GM18502 (cell line): ENCODE results near the gene LDHA.
A peak's percentile ranks its signal among the peaks of the same experiment; 100 is the strongest.

Experiments
- ATAC-seq: cut with Tn5 transposase; IDR thresholded peaks from one replicate; pipeline ENCODE4 v1.9.1; 2021; ENCODE audit warnings: mild to moderate bottlenecking; ENCODE audit not compliant: unreplicated experiment, poor library complexity

LDHA gene

DNA sequence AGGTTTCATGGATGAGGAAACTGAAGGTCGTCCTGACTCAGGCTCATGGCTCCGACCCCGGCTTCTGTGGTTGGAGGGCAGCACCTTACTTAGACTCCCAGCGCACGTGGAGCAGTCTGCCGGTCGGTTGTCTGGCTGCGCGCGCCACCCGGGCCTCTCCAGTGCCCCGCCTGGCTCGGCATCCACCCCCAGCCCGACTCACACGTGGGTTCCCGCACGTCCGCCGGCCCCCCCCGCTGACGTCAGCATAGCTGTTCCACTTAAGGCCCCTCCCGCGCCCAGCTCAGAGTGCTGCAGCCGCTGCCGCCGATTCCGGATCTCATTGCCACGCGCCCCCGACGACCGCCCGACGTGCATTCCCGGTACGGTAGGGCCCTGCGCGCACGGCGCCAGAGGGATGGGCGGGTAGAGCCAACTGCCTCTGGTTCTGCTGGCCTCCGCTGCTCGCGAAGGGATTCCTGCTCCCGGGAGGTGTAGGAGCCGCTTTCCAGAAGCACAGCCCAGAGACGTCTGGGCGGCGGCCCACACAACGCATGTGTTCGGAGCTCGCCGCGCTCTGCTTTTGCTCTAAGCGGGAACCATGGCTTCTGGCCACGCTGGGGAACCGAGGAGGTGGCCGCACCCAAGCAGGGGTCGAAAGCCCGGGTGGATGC, at the start of gene LDHA:
TSS of gene LDHA (plus strand) at position 289 of the 653 bp plus-strand sequence. CDS start 2,280 bp downstream, outside the sequence.
- ATAC-seq: peak; percentile 71

DNA sequence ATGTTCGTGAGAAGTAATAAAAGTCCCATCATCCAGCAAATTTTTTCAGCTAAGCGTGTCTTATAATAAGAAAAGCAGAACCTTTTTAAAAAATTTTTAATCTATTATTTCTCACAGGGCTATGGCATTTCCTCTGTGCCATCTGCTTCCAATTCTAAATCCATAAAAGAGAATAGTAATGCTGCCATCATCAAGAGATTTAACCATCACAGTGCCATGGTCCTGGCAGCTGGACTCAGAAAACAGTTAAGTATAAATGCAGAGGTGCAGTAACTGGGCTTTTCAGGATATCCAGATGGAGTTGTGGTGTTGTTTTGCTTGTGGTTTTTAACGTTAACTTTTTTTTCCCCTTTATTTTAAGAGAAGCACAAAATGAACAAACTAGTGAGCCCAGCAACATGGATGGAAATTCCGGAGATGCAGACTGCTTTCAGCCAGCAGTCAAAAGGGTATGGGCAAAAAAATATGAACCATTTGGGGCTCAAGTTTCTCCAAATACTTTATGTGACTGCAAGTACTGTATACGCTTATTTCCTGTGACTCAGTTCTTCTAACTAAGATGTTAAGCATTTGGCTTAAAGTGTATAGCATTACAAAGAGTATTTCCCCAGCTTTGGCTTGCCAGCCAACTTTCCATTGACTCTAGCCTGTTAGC, 46.8 kb upstream of the LDHA start:
- ATAC-seq: no peak

DNA sequence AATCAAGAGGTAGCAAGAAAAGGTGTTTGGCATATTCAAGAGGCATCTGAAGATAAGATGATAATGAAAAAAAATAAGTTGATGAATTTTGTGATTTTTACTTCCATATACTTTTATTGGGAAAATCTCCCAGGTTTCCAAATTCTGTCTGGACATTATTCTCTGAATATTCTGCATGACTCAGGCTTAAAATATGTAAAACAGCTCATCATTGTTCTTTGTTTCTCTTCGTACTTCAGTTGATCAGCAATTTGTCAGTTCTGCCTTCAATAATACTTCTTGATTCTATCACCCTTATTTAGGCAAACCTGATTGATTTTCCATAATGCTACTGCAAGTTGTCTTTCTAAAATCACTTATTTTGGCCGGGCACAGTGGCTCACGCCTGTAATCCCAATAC, 41.8 kb upstream of the LDHA start:
- no peak for ATAC-seq

DNA sequence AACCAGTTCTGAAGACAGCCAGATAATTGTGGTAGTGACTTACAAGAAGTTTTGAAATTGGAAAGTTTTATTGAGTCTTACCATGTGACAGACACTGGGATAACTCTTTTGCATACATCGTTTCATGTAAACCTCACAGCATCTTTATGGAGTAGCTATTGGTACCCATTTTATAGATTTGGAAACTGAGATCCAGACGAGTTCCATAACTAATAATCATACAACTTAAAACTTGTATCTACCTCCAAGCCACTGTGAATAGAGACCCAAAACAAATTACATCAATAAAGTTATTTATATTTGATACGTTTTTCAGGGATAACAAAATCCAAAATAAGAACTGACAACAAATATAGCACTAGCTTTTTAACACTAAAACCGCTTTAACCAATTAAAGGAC, 35.7 kb upstream of the LDHA start:
- ATAC-seq: no peak

DNA sequence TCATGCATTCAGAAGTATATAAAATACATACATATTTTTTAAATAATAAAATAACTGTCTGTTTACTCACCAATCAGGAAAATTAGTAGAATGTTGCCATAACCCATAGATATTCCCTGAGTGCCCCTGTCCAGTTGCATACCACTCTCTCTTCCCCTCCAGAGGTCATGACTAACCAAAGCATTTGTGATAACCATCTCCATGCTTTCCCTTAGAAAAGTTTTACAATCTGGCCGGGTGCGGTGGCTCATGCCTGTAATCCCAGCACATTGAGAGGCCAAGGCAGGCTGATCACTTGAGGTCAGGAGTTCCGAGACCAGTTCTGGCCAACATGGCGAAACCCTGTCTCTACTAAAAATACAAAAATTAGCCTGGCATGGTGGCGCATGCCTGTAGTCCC, 33.2 kb upstream of the LDHA start:
- no peak for ATAC-seq

DNA sequence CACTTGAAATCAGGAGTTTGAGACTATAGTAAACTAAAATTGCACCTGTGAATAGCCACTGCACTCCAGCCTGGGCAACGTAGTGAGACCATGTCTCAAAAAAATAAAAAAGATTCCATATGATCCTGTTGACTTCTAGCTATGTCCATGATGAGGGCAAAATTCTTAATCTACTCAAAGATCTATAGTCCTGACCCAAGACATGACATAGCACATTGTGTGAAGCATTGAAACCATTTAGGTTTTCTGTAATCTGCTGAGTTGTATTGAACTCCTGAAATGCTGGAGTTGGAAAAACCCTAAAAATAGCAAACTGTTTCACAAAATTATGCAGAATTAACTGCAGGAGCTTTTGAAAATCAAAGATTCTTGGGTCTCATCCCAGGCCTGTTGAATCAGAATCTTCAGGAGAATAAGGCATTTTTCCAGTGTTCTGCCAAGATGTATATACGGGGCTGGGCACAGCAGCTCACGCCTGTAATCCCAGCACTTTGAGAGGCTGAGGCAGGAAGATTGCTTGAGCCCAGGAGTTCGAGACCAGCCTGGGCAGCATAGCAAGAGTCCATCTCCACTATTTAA, 29.8 kb upstream of the LDHA start:
- no peak for ATAC-seq

DNA sequence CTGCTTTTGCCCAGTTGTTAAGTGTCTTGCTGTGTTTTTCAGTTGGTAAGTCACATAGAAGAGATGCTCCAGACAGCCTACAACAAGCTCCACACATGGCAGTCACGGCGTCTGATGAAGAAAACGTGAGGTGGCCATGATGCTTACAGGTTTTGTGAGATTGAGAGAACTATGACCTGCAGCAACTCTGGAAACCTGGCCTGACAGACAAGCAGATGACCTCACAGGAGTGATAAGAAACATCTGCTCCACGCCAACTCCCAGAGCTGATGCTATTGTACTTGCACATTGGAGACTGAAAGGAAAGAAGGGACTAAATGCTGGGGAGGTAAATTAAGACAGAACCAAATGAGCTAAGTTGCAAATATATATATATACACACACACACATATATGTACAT, 28.6 kb upstream of the LDHA start:
- no peak for ATAC-seq

DNA sequence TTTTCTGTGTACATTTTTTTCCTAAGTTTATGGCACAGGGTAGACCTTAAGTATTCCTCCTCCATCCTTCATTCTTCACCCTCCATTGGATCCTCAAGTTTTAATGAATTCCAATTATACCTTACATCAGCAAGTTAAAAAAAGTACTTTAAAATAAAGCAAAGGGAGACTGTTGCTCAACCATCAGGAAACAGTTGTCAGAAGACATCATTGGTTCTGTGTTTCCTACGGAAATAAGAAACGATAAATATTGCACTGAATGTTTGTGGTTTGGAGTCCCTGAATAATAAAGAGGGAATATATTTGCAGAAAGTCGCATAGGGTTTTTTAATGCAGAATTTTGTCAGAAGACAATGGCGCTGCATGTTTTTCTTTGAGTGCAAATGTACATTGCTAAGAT, 28.1 kb upstream of the LDHA start:
- ATAC-seq: no peak

DNA sequence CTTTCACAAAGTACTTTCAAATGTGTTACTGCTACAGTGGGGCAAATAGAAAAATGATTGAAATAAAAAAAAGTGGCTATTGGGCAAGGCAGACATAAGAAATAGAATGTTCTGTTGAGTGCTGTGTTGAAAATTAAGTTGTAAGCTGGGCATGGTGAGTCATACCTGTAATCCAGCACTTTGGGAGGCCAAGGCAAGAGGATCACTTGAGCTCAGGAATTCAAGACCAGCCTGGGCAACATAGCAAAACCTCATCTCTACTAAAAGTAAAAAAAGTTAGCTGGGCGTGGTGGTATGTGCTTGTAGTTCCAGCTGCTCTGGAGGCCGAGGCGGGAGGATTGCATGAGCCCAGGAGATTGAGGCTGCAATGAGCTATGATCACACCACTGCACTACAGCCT, 26.9 kb upstream of the LDHA start:
- ATAC-seq: no peak

DNA sequence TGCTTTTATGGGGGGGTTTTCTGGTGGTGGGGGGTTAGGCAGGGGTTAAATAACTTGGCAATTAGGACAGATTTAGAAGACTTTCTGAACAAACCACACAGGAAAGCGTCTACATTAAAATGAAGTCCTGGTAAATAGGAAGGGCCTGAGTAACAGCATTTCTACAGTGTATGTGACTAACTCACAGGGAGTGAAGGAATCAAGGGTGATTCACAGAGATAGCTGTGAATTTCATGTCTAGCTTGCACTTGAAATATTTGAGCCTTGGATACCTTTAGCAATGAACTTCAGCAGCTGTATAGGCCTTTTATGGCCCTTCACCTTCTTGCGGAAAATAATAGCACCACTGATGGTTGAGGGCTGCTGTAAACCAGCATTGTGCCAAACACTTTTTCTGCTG, 26.1 kb upstream of the LDHA start:
- ATAC-seq: no peak

DNA sequence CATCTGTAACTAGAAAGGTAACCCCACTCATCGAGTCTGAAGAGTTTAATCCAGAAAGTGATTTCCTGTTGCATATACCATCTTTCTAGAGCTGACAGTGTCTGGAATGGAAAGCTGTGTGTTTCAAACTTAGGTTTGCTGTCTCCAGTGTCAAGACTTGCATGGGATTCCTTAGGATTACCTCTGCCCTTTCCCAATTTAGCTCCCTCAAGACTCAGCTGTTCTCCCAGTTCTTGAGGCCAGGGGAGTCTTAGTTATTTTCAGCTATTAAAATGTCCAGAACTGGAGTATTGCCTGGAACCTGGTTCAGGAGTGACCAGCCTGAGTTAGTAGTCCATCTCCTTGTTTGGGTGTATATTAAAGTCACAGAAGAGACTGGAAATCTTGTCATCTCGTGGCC, 25.0 kb upstream of the LDHA start:
- no peak for ATAC-seq

DNA sequence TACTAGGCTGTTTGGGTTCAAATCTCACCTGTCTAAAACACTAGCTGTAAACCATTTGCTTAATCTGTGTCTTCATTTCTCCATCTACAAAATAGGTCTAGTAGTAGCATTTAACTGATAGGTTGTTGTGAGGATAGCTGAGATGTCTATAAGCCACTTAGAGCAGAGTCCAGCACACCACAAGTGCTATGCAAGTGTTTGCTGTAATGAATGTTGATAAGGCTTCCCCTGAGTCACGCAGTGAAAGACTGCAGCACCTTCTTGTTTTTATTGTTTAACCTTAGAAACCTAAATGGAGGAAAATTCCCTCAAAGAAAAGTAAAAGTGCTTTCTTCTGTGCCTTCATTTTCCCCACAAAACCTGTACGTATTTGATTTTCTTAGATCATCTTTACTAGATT, 23.1 kb upstream of the LDHA start:
- no peak for ATAC-seq

DNA sequence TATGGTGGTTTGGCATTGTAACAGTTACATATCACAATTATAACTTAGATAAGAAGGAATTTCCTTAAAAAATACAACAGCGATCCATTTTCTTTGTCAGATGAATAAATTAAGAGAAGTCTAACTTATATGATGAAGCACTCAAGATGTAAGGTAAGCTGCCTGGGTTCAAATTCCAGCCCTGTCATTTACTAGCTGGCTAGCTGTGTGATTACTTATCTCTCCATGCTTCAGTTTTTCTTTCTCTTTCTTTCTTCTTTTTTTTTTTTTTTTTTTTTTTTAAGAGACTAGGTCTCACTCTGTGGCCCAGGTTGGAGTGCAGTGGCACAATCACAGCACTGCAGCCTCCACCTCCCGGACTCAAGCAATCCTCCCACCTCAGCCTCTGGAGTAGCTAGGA, 22.2 kb upstream of the LDHA start:
- no peak for ATAC-seq

DNA sequence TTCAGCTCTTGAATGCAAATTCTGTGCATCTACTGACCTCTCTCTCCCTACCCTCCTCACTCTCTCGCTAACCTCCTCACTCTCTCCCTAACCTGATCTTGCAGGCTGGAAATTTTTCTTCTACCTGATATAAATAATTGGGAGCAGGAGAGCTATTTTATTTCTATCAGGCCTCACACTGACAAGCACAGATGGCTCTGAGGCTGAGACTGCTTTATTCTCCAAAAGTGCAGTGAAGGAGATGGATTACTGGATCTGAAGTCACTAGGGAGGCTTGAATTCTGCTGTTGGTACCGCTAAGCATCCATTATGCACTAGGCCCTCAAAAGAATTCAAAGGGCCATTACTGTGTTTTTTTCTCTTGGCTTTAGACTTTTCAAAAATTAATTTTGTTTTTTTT, 19.4 kb upstream of the LDHA start:
- ATAC-seq: no peak

DNA sequence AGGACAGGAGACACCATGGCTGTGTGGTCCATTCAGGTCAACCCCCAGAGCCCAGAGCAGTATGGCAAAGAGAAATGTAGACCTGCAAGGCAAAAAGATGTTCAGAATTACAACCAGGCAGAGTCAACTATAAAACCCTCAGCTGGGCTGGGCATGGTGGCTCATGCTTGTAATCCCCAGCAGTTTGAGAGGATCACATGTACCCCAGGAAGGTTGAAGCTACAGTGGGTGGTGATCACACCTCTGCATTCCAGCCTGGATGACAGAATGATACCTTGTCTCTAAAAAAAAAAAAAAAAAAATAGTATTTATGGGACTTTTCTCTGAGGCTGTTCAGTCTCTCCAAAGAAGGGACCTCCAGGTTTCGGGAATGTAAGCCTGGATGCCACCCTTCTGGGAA, 18.4 kb upstream of the LDHA start:
- no peak for ATAC-seq

DNA sequence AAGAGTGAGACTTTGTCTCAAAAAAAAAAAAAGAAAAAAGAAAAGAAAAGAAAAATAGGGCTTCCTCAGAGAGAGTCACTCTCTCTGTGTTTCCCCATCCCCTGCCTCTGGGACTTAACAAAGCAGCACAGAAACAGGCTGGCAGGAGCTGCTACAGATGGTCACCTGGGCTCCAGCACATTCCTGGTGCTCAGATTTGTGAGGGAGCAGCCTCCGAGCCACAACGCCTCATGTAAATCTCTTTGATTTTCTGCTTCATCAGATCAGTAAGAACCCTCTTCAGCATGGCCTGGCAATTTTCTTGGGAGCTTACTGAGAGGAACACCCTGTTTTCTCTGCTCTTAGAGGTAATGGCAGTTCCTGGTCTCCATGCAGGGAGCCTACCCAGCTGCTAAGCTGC, 15.2 kb upstream of the LDHA start:
- no peak for ATAC-seq

DNA sequence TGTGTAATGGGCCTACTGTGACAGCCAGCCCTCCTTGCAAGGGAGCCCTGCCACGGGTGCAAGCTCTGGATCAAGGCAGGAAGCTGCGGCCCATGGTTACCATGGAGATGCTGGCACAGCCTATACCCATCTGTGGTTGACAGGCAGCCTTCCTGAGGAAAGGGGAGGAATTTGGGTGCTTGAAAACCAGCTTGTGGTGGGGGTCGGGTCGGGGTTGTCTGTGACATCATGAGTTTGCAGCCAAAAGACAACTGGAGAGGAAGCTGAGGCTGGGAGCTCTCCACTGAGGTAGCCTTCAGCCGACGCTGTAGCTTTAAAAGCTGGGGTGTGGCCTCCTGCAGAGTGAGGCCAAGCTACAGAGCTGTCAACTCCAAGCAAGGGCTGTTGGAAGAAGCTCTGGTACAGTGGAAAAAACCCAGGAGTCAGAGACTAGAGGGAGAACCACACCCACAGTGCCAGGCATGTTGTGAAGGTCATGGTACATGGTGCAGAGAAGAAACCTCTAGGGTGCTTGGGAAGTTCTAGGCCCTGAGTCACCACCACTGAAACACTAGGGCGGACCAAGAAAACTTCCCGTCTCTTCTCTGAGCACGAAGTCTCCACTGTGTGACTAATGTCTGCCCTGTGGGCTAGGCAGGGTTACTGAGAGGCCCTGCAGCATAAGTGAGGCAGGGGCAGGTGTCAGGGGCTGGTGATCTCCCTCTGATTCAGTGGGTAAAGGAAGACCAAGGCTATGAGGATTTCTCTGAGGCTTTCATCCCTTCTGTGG, 10.8 kb upstream of the LDHA start:
- ATAC-seq: peak; percentile 92

DNA sequence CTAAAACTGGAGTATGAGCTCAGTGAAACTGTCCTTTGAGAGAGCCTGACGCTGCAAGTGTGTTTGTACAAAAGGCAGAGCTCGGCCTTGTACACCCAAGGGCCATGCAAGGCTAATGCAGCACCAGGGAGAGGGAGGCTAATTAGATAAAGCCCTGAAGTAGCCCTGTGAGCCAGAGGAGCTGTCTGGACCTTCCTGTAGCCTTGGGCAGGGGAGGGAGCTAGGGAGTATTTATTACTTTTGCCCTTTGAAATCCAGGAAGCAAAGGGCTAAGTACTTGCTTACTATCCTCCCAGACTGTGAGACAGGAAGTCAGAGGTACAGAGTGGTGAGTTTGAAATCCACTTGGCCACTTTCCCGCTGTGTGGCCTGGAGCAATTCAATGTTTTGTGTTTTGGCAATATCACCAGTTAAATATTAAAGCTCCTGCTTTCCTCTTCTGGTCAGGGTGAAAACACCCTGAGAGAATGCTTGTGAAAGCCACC, 10.2 kb upstream of the LDHA start:
- peak; percentile 47 for ATAC-seq

DNA sequence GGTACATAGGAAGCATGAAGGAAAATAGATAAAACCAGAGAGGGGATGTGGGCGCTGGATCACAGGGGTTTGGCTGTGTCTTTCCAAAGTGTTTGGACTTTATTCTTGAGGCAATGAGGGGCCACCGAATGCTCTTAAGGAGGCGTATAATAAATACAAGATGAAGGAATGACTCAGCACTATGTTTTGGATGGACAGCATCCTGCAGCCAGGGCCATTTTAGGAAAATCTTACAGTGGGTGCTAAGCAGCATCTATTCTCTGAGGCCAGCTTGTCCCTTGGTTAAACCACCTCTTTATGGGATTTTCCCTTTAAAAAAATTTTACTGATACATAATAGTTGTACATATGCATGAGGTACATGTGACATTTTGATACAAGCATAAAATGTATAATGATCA, 4.3 kb upstream of the LDHA start:
- ATAC-seq: no peak

DNA sequence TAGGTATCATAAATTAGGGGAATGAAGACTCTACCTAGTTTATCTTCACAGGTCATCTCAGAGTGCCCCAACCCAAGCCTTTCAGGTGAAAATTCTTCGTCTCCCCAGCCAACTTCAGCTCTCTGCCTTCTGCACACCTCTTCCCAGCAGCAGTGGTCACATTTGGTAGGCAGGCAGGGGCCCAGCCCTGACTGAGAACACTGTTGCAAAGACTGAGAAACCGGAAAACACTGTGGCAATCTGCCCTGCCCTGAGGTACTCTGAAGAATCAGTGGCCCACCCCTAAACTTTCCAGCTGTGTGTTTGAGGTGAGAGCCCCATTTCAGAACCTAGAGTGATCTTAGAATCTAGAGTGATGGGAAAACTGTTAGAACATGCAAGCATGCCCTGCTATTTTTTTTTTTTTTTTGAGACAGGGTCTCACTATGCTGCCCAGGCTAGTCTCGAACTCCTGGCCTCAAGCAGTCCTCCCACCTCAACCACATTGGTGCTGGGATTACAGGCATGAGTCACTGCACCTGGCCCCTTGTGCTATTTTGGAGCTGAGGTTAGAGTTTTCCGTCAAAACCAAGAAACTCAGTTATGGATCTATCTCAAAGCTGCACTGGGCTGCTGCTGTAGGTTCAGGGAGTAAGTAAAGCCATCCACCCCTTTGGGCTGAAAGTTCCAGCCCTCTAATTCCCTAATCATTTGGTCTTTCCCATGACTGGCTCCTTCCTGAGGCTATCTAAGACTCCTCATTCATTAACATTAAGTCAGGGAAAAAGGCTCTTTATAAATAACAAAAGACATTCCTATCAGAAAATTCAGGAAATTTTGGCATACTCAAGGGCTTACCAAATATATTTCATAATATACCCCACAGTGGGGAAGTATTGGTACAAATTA, 1.7 kb upstream of the LDHA start:
- no peak for ATAC-seq
